ENCODE results near the gene ERF.
"Not testable (repeated sequence)": the region's sequence is repeated elsewhere in the genome, so short reads cannot be mapped to it uniquely, and the experiment has no call there.

Gene ERF

DNA sequence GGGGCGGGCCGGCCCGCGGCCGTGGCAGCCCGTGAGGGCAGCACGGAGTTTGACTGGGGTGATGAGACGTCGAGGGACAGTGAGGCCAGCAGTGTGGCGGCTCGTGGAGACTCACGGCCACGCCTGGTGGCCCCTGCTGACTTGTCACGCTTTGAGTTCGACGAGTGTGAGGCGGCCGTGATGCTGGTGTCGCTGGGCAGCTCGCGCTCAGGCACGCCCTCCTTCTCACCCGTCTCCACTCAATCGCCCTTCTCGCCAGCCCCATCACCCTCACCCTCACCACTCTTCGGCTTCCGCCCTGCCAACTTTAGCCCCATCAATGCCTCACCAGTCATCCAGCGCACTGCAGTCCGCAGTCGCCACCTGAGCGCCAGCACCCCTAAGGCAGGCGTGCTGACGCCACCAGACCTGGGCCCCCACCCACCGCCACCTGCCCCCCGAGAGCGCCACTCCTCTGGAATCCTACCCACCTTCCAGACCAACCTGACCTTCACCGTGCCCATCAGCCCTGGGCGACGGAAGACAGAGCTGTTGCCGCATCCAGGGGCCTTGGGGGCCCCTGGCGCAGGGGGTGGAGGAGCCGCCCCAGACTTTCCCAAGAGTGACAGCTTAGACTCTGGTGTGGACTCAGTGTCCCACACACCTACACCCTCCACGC is 18.6 kb upstream of the ERF start:
- no peak for DNase-seq

DNA sequence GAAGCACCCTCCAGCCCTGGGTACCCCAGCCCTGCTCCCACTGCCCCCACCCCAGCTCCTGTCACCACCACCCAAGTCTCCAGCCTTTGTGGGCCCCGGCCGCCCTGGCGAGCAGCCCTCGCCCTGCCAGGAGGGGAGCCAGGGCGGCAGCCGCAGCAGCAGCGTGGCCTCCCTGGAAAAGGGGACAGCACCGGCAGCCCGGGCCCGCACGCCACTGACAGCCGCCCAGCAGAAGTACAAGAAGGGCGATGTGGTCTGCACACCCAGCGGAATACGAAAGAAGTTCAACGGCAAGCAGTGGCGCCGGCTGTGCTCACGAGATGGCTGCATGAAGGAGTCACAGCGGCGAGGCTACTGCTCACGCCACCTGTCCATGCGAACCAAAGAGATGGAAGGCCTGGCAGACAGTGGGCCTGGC is 18.1 kb upstream of the ERF start:
- no peak for DNase-seq

DNA sequence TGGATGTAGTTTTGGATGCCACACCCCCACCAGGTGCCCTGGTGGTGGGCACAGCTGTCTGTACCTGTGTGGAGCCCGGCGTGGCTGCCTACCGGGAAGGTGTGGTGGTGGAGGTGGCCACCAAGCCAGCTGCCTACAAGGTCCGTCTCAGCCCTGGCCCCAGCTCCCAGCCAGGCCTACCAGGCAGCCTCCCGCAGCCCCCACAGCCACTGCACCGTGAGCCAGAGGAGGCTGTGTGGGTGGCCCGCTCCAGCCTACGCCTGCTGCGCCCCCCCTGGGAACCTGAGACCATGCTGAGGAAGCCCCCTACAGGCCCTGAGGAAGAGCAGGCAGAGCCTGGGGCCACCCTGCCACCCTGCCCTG is 17.6 kb upstream of the ERF start:
- no peak for DNase-seq

DNA sequence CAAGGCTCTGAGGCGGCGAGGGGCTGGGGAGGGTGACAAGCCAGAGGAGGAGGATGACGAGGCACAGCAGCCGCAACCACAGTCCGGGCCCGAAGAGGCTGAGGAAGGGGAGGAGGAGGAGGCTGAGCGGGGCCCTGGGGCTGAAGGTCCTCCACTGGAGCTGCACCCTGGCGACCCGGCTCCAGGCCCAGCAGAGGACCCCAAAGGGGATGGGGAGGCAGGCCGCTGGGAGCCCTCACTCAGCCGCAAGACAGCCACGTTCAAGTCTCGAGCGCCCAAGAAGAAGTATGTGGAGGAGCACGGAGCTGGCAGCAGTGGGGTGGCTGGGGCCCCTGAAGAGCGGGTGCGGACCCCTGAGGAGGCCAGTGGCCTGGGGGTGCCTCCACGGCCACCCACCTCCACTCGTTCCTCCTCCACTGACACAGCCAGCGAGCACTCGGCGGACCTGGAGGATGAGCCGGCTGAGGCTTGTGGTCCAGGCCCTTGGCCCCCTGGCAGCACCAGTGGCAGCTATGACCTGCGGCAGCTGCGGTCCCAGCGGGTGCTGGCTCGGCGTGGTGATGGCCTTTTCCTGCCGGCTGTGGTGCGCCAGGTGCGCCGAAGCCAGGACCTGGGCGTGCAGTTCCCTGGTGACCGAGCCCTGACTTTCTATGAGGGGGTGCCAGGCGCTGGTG is 17.1 kb upstream of the ERF start:
- DNase-seq: no peak

DNA sequence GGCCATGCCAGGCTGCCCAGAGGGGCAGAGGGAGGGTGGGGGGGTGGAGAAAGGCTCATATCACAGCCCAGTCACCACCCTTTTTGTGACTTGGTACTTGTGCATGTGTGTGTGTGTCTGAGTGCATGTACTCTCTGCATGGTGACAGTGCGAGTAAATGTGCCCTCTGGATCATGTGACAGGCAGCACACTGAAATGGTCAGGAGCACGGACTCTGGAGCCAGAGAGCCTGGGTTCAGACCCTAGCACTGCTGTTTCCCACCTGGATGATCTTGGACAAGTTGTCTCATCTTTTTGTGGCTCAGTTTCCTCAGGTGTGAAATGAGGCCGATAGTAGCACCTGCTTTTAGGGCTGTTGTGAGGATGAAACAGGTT is 16.1 kb upstream of the ERF start:
- no peak for DNase-seq

DNA sequence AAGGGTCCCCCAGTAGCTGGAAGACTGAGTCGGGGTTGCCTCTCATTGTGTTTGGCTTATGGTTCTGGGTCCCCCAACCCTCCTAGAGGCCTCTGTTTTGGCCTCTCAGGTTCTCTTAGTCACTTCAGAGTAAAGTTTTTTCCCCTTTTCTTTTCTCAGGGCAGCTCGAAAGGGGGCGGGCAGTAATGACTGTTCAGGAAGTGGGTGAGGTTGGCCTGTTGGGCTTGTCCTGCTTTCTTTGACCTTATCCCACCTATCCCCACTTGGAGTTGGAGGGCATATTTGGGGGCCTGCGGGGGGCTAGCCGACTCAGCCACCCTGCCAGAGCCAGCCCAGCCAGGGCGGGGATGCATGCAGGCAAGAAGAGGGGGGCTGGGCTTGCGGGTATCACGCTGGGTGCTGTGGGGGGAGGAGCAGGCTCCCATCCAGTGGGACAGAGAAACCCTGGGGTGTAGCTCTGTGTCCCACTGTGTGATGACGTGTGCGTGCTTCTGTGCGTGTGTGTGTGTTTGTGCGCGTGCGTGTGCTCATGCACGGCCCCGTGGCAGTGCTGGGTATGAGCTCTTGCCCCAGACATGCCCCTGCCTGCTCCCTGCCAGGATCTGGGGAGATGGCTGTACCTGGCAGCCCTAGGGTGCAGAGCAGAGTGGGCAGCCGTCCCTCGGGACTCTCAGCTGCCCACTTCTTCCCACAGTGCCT is 15.6 kb upstream of the ERF start:
- no peak for DNase-seq

DNA sequence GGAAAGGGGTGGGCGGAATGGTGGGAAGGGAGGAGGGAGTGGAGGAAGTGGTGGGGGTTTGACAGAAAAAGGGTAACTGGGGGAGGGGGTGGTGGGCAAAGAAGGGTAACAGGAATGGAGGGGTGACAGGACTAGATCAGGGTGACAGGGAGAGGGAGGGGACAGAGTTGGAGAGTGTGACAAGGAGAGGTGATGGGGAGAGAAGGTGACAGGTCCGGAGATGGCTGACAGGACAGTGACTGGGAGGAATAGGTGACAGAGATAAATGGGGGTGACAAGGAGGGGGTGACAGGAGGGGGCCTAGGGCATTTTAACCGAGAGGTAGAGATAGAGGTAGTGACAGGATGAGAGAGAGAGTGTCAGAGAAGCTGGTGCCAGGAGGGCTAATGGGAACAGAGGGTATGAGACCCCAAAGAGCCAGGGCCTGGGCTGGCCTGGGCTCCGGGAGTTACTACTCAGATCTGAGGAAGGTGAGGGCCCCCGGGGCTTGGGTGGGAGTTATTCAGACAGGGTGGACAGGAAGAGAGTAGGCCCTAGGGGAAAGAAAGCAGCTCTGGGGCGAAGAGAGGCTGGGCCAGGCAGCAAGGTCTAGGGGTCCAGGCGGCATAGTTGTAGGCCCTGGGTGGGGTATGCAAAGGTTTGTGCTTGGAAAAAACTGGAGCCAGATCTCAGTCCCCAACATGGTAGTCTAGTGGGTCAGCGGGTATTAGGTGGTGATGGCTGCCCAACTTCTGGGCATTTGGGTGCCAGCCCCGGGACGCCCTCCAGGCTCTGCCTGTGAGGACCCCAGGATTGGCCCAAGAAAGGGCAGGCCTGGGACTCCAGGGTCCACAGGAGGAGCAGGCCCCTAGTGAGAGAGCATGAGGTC is 14.8 kb upstream of the ERF start:
- DNase-seq: no peak

DNA sequence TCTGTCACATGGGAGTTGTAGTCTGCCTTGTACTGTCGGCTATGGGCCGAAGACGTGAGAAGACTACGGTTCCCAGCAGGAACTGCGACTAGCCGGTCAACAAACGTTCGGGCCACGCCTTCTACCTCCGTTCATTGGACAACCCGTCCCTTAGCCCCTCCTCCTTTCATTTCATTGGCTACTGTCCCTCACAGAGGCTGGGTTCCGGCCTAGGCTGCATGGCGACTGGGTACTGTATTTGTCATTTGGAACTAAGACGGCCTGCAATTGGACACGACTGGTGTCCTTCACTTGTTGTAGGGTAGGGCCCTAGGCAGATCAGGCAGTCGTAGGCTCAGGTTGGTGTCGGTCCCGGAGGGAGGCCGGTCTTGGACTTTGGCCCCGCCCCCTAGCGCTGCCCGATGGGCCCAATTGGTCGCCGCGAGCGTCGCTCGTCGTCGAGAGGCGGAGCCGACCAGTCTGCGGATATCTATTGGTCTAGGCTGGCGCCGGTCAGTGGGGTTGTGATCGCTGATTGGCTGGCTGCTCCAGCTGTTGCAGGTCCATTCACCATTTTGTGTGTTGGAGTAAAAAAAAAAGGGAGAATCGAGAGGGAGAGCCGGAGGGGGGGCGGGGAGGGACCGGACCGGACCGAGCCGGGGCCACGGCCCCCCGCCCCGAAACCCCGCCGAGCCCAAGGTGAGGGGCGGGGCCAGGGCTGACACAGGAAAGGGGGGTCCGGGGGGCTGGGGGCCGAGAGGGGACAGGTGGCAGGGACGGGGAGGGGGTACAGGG is 14.0 kb upstream of the ERF start, which contains the start of gene CIC:
TSS of gene CIC (plus strand) at position 549 of the 774 bp plus-strand sequence. CDS start 2,532 bp downstream, outside the sequence.
- DNase-seq: peak; percentile 100

DNA sequence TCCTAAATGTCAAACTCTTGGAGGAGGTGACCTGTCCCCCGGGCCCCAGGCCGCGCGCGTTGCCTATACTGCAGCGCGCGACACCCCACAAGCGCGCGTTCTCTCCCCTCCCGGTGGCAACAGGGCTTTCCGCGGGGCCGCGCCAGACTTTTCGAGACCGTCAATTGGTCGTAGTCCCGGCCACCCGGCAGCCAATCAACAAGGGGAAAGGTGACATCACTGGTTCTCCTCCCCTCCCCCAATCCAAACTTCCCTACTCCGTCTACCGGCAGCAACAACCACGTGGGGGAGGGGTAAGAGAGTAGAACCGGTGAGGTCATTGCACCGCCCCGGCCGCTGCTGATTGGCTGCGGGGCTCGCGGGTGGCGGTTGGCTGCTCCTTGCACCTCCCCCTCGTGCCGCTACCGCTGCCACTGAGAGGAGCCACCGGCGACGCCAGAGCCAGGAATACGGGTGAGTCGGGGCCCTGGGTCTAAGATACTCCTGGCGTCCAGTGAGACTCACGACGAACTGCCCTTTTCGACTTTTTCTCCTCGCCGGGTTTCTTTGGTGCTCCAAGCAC is 13.3 kb upstream of the ERF start:
- peak; percentile 99 for DNase-seq

DNA sequence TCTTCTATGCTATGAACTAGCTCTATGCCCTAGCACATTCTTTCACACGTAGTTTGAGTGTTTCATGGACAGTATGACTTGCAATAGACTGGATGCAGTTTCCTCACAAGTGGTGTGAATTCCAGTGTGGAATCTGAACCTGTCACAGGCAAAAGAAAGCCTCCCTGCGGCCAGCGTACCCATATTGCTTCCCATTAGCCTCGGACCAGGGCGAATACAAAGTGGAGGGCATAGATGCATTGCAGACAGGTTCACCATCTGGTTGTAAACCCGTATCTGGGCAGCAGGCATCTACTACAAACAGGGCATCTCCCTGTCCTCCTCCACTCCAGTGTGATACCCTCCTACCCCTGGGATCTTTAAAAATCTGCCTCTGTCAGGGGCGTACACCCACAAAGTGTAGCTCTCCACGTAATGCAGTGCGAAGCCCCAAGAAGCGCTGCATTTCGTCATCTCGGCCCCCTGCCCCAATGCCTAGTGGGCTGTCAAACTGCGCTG is 12.8 kb upstream of the ERF start:
- no peak for DNase-seq

DNA sequence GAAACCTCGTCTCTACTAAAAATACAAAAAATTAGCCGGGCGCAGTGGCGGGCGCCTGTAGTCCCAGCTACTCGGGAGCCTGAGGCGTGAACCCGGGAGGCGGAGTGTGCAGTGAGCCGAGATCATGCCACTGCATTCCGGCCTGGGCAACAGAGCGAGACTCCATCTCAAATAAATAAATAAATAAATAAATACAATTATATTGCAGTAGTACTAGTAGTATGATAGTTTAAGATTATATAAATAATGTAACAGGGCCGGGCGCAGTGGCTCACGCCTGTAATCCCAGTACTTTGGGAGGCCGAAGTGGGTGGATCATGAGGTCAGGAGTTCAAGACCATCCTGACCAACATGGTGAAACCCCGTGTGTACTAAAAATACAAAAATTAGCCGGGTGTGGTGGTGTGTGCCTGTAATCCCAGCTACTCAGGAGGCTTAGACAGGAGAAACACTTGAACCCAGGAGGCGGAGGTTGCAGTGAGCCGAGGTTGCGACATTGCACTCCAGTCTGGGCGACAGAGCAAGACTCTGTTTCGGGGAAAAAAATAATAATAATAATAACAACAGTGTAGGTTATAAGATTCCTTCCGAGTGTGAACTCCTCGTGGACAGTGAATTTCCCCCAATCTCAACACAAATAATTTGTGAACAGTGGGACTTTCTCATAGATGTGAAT is 12.1 kb upstream of the ERF start:
- not testable (repeated sequence) for DNase-seq

DNA sequence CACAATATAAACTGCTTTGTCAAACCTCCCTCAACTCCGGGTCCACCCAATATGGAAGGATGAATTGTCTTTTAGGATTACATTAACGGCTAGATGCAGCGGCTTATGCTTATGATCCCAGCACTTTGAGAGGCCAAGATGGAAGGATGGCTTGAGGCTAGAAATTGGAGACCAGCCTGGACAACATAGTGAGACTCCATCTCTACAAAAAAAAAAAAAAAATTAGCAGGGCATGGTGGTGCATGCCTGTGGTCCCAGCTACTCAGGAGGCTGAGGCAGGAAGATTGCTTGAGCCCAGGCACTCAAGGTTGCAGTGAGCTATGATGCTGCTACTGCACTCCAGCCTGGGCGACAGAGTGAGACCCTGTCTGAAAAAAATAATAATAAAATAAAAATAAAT is 11.2 kb upstream of the ERF start:
- not testable (repeated sequence) for DNase-seq

DNA sequence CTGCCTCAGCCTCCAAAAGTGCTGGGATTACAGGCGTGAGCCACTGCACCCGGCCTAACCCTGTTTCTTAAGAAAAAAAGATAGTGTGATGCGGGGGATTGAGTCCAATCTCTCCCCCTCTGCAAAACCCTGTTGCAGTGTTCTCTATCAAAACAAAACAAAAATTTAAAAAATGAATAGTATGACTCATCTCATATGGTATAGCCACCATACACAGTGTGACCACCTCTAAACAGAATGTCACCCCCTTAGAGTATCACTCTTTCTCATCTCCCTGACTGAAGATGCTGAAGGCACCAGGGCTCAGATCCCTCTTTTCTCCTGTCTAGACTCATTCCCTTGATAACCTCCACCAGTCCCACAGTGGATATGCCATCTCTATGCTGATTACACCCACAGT is 6.8 kb upstream of the ERF start:
- DNase-seq: no peak

DNA sequence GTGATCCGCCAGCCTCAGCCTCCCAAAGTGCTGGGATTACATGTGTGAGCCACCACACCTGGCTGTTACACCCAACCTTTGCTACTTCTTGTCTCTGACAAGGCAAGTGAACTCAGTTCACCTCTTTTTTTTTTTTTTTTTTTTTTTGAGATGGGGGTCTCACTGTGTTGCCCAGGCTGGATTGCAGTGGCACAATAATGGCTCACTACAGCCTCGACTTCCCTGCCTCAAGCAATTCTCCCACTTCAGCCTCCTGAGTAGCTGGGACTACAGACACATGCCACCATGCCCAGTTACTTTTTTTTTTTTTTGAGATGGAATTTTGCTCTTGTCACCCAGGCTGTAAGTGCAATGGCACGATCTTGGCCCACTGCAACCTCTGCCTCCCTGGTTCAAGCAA is 2.9 kb upstream of the ERF start:
- not testable (repeated sequence) for DNase-seq

DNA sequence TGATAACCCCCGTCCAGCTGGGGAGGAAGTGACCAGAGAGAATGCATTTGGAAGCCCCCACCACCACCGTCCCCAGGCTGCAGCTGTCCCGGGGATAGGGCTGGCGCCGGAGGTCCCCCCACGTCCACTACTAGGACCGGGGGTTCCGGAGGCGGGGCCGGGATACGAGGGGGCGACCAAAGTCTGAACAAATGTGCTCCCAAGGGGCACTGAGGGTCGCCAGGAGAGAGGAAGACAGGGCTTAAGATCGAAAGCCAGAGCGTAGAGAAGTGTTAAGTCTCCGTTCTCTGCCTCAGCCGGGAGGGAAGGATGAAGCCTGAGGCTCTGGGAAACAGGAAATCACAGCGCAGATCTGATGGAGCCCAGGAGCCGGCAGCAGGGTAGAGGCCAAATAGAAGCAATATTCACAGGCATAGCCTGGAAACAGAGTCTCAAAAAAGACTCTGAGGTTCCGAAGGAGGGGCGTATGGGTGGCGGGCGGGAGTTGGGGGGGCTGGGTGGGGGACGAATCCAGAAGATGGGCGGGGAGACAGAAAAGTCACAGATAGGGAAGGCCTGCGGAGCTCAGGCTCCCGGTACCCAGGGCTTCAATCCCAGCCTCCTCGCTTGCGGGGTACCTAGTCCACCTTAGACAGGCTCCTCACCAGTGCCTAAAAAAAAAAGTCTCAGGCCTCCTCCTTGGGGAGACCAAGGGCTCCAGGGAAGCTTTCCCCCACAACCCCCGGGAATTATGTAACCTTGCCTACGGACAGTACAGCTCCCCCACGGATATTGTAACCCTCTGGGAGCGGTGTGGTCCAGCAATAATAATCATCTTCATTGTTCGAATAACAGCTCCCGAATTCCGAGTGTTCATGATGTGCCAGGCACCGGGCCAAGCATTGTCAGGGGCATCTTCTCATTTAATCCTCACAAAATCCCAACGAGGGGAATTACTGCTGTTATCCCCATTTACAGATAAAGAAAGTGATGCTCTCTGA is 1.1 kb upstream of the ERF start:
- no peak for DNase-seq

DNA sequence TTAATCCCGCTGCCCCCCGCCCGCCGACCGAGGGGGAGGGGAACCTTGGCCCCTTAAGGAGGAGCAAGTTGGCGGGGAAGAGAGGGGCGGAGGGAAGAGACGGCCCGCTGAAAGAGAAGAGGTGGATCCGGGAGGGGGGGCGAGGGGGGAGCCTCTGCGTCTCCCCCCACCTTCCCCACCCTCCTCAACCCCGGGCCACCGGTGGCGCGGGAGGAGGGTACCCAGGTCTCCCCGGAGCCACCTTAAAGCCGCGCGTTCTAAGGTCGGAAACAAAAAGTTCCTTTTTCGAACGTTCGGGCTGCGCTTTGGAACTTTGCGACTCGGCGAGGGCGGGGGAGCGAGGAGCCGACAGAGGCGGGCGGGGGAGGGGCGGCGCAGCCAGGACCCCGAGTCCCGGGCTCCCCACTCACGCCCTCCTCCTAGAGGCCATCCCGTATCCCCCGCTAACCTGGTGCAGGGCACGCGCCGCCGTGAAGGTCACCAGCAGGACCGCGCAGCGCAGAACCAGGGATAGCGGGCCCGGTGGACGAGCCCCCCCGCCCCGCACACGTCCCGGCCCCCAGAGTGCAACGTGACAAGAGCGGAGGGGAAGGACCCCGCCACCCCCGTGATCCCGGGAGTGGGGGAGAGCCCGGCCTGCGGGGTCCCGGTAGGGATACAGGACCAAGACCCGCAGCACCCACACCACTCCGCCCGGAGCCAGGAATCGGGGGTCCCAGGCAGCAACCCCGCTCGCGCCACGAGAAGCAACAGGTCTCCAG is 659 bp downstream of the ERF start:
- no peak for DNase-seq

DNA sequence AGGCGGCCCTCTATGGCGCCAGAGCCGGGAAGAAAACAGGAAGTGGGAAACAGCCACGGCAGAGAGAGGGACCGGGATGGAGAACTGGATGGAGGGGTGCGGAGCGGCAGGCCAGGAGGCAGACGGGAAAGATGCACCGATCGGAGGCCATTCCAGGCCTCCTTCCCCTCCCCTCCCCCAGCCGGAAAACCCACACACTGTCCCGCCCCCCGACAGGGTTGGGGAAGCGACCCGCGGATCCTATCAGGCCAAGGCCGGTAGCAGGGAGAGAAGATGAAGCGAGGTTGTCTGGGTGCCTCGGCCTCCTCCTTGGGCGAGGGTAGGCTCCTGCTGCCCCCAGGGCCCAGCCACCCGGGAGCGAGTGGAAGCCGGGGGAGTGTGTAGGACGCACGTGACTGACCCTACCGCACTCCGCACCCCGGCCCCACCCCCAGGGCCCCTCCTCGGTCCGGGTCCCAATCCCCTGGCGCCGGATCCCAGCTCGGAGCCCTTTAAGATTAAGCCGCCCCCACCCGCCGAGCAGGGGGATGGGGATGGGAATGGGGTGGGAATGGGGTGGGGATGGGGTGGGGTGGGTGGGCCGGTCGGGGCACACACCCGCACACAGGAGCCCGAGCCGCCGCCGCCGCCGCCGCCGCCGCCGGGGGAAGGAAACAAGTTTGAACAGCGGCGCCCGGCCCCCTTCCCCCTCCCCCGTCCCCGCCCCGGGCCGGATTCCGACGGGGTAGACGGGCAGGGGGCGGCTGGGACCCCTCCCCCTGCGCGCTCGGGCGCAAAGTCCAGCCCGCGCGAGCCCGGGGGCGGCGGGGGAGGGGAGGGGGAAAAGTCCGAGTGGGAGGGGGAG is 1.5 kb downstream of the ERF start:
- DNase-seq: no peak

All from NCI-H1694 treated with DMSO at 0.1 percent for 48 hours (cell line).